Left kidney (tissue), 2 donors: Measurements from ENCODE around the gene ANKLE2. TPM values are rescaled to one million over a fixed set of nuclear protein-coding genes. Genes with fewer than 3 reads are reported as not detected.
A peak's percentile ranks its signal among the peaks of the same experiment; 100 is the strongest.
"Not testable (repeated sequence)": the region's sequence is repeated elsewhere in the genome, so short reads cannot be mapped to it uniquely, and the experiment has no call there.

ENCODE experiments used
- DNase-seq: peaks from one replicate; pipeline ENCODE4 v3.0.0-alpha.2; 2013
- polyA plus RNA-seq: library from polyadenylated mRNA; unstranded; fragments of 120-200 nt; gene quantifications from one replicate; pipeline ENCODE4 v1.2.1, GENCODE V29; 2013; ENCODE audit not compliant: insufficient read length

ANKLE2 gene
- polyA plus RNA-seq, 1 donor, result 89.8 TPM

DNA sequence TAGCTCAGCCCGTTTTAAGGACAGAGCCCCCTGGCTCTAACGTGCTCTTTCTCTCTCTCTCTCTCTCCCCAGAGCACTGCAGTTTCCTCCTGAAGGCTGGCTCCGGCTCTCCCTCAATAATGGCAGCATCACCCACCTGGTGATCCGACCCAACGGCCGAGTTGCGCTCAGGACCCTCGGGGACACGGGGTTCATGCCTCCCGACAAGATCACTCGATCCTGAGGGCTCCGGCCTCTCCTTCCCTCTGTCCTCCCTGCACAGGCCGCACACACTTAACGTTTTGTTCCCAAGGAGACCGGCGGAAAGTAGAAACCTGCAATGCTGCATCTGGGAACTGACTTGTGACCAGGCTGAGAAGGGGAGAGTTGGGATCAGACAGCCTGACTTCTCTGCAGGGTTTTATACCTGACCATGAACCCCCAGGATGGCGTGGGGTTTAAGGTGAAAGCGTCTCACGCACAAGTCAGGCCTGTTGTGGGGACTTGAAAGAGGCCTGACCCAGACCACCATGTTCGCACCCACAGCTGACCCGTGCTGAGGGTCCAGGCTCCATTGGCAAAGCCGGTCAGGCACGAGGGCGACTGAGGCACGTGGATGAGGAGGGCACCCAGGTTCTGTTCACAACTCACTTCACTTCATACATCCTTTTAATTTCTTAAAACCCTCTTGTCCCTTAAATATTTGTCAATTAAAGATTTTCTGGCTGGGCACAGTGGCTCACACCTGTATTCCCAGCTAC lies 40.9 kb downstream of the ANKLE2 start:
- DNase-seq, result no peak

DNA sequence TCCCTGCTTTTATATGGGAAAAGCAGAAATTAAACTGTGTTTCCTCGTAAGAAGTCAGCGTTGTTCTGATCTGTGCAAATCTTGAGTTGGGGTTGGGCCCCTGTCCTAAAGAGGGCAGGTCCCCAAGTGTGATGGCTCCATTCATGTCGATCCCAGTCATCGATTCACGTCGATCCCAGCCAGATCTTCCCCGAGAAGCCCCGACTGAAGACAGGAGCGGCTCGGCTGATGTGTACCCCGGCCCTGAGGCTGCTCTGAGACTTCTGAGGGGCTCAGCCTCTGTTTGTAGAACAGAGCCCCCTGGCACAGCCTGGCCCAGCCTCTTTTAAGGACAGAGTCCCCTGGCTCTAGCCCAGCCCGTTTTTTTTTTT lies 41.7 kb downstream of the ANKLE2 start:
- DNase-seq, result no peak

DNA sequence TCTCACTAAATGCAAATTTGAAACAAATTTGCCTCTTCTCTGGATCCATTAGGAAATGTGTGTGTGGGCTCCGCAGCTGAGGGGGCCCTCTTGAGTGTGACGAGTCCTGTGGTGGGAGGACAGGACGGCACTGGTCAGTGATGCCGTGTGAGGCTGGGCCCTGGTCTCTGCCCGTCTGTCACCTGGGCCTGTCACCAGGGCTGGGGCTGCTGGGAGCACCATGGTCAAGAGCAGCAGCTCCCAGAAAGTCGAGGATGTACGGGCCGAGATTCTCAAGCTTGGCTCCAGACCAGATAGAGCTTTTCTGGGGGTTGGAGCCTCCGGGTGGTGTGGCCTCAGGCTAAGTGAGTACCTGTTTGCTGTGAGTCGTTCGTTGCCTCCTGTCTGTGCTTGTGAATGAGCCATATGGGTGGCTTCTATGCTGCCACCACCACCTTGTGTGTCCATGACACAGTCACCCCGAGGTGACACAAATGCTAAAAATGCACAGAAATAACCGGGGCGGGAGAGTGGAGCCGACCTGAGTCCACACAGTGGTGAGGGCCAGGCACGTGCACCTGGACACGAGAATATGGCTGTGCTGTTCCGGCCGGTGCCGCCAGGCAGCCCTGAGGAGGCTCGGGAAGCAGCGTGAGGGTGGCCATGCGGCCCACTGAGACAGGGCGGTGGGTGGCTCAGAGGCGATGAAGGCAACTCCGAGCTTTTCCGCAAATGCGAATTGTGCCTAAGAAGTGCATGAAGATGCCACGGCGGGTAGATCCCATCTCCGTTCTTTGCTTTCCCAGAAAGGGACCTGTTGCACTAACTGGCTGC lies 42.3 kb downstream of the ANKLE2 start:
- DNase-seq, result no peak

DNA sequence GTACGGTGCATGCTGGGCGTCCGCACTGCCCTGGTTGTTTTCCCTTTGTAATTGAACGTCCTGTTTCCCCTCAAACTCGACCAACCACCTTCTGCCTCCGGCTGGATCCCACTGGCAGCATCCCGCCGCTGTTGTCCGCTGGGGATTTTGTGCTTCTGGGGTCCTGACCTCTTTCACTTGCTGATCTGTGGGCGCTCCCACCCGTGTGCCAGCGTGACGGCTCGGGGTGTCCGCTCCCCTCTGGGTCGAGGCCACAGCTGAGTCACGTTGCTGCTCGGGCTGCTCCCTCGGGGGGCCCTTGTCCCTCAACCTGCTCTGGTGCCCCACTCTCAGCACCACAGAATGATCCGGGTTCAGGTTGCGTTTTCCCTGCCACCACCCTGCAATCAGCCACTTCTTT lies 43.0 kb downstream of the ANKLE2 start:
- no peak for DNase-seq

DNA sequence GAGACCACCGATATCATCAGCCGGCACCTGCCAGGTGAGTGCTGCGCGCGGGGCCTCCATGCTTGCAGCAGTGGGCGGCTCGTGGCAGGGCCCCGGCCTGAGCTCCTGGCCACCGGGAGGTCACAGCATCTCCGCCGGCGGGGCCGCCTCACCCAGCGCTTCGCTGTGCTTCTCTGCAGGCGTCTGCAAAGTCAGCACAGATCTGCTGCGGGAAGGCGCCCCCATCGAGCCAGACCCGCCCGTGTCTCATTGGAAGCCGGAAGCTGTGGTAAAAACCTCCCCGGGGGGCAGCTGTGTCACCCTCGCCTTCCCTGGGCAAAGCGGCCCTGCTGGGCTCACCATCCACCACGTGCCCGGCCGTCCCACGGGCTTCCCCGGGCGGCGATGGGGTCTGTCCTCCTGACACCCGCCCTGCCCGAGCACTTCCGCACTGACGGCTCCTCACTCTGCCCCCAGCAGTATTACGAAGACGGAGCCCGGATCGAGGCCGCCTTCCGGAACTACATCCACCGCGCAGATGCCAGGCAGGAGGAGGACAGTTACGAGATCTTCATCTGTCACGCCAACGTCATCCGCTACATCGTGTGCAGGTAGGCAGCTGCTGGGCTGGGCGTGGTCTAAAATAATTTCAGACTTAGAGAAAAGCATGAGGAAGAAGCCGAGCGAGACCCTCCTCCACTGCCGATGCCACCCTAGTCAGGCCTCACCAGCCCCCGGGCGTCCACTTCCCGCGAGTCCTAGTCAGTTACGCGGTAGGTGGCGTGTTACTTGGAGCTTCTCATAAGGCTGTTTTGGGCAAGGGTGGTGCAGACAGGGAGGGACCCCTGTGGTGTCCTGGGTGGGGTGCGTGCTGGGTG lies 43.9 kb downstream of the ANKLE2 start:
- DNase-seq, result no peak

DNA sequence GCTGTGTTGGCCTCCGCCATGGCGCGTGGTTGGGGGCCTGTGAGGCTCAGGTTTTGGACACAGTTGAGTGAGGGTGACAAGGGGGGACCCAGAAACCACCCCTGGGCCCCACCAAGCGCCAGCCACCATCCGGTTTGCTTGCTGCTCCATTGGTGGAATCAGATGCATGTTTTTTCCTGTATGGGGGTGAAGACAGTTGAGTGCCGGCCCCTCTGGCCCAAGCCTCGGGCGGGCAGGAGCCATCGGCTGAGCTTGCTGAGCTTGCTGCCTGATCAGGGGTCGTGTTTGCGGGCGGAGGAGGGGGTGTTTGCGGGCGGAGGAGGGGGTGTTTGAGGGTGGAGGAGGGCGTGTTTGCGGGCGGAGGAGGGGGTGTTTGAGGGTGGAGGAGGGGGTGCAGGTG lies 44.6 kb downstream of the ANKLE2 start:
- no peak for DNase-seq

DNA sequence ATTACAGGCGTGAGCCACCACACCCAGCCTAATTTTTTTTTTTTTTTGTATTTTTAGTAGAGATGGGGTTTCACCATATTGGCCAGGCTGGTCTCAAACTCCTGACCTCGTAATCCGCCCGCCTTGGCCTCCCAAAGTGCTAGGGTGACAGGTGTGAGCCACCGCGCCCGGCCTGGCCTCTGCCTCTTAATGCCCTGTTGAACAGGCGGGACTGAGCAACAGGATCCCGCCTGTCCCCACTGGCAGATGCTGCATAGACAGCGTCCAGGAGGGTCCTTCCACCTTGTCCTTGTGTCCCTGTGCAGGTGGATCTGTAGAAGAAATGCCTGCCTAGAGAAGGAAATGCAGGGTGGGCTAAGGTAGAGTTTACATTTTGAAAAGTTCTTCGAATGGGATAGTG lies 45.3 kb downstream of the ANKLE2 start:
- DNase-seq, result no peak

DNA sequence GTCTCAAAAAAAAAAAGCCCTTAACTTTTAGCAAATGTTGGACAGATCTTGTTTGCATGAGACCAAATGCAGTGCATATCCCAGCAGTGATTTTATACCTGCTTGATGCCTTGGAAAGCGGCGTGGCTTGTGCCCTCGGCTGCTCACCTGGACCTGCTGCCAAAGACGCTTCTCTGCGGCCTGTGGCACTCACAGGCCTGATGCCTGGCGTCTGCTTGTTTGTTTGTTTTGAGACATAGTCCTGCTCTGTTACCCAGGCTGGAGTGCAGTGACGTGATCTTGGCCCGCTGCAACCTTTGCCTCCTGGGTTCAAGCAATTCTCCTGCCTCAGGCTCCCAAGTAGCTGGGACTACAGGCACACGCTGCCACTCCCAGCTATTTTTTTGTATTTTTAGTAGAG lies 45.8 kb downstream of the ANKLE2 start:
- no peak for DNase-seq

DNA sequence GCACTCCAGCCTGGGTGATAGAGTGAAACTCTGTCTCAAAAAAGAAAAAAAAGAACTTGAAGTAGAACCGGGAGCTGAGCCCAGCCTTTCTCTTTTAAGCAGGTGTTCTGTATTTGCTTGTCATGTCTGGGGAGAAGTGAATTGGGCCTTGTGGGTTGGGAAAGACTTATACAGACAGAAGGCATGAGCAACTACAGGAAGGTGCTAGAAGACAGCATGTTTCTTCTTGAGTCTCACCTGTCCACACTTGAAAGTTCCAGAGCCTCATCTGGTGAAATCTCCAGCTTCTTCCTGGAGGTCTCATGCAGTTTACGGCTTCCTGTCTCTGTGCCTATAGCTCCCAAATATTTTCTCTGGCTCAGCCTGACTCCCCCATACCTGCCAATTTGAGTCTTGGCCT lies 48.5 kb downstream of the ANKLE2 start:
- DNase-seq, result no peak

DNA sequence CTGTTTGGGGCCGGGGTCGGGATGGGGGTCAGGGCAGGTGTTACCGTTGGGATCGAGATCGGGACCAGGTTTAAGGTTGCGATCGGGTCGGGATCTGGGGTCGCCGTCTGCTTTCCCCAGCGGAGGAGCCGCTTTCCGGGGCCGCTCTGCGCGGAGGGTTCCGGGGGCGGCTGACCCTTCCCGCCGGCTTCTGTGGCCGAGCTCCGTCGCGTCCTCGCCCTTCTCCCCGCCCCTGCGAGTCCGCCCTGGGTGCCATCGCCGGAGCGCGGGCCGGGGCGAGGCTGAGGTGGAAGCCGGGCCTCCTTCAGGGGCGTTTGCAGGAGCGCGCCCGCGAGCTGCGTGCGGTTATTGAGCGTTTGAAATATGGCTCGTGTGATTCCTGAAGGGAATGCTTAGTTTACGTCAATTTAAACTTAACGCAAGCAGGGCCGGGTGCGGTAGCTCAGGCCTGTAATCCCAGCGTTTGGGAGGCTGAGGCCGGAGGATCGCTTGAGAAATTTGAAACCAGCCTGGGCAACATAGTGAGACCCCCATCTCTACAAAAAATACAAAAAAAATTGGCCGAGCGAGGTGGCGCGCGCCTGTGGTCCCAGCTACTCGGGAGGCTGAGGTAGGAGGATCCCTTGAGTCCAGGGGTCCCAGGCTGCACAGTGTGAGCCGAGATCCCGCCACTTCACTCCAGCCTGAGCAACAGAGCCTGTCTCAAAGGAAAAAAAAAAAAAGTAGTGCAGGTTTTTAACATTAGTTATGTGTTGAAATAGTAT lies 50.4 kb downstream of the ANKLE2 start:
- no peak for DNase-seq

DNA sequence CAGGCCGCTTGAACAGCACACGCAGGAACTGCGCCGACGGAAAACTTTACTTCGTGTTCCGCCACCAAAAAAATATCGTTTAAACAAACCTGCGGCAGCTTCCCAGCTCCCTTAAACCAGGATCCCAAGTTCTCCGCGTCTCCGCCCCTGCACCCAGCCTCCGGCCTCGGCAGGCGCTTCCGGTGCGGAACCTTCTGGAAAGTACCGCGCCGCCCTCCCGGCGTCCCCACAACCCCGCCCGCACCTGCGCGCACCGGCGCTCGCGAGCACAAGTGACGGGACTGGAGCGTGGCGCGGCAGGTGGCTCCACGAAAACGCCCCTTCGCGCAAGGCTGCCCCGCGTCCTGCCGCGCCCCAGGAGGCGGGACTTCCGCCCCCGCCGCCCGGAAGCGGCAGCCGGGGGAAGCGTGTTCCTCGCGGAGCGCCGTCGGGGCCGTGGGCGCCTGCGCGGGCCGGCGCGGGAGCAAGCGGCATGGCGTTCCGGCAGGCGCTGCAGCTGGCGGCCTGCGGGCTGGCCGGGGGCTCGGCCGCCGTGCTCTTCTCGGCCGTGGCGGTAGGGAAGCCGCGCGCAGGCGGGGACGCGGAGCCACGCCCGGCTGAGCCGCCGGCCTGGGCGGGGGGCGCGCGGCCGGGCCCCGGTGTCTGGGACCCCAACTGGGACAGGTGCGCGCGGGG lies 51.1 kb downstream of the ANKLE2 start, which contains the start of gene PGAM5:
Gene PGAM5 (plus strand): TSS at position 438 of the 675 bp plus-strand sequence. CDS start 35 bp downstream, at position 473.
- DNase-seq, result peak; percentile 77

DNA sequence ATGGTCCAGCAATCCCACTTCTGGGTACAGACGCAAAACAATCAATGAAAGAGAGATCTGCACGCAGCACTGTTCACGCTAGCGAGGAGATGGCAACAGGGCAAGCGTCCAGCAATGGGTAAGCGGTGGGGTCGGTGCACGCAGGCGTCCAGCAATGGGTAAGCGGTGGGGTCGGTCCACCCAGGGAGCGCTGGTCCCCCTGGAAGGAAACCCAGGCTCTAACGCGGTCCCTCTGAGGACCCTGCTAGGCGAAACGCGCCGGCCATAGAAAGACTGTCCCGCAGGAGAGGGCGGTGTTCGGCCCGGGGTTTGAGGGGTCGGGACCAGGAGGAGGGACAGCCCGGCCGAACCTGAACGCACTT lies 51.6 kb downstream of the ANKLE2 start:
- no peak for DNase-seq

DNA sequence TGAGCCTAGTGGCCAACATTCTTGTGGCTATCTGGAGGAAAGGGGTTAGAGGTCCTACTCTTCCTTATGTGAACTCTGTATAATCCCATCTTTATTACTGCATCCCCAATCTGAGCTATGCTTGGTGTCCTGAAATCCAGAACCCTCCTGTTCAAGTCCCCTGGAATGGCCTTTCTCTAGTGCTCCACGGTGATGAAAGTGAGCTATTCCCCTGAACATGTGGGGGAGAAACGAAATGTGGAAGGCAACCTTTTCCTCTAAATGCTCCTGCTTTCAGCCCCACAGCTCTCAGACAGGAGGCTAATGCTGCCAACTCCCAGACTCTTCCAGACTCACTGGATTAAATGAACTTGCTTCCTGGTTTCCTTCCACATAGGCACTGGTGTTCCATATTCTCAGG lies 53.5 kb downstream of the ANKLE2 start:
- no peak for DNase-seq

DNA sequence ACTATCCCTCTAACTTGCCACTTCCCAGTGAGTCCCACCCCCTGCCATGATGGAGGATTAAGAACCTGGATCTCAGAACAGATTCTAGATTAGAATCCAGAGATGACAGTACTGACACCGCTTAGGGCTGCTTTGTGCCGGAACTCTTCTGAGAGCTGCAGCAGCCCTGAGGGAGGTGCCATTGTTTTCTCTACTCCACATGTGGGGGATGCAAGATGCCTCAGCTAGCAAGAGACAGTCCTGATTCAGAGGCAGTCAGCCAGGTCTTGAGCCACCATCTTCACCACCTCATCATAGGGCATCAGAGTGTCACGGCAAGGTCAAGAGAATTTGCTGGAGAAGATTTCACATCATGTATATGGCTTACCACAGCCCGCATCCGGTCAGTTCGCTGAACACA lies 54.4 kb downstream of the ANKLE2 start:
- DNase-seq, result no peak

DNA sequence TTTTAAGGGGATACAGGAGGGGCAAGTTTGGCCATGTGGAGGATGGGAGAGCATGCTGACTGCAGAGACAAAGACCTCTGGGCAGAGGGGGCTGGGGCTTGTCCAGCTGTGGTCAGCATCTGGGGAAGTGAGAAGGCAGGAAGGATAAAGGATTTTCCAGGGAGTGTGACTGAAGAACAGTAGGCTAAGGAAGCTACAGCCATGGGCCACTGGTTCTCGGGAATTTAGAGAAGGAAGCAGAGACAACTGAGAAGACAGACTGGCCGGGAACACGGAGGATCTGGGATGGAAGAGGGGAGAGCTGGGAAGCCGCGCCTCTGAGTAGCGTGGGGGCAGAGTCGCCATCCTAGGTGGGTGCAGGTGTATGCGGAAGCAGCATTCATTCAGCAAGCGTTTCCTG lies 58.0 kb downstream of the ANKLE2 start:
- DNase-seq, result no peak

DNA sequence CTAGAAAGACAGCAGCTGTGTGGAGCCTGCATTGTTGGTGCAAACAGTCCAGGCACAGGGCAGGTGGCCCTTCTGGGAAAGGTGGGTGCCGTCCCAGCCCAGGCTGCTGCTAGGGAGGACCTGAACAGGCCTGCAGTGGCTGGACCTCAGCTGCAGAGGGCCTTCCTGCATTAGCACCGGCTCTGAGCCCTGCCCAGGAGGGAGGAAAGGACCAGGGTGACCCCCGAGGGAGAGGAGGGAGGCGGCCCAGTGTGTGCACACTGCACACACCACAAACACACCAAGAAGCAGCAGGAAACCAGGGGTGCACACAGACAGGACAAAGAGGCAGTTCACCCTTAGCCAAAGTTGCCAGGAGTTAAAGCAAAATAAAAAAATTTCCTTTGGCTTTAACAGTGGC lies 59.0 kb downstream of the ANKLE2 start:
- DNase-seq, result no peak

DNA sequence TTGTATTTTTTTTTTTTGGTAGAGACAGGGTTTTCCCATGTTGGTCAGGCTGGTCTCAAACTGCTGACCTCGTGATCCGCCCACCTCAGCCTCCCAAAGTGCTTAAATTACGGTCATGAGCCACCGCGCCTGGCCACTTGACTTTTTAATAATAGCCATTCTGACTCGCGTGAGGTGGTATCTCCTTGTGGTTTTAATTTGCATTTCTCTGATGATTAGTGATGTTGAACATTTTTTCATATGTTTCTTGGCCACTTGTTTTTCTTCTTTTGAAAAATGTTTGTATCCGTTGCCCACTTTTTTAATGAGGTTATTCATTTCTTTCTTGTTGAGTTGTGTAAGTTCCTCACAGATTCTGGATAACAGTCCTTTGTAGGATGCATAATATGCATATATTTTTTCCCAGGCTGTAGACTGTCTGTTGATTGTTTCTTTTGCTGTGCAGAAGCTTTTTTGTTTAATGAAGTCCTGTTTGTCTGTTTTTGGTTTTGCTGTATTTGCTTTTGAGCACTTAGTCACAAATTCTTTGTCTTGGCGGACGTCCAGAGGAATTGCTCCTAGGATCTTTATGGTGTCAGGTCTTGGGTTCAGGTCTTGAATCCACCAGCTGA lies 61.3 kb downstream of the ANKLE2 start:
- DNase-seq, result no peak

DNA sequence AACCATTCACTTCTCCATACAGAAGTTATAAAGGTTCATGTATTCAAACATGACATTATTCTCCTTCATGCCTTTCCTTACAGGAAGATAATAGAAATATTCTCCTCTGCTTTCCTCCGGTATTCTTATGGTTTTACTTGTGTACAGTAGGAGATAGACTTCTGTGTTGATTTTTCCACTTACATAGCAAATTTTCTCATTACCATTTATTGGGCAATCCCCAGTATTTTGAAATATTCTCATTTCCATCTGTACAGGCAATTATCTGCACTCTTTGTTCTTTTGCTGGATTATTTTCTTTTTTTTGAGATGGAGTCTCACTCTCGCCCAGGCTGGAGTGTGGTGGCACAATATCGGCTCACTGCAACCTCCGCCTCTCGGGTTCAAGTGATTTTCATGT lies 63.3 kb downstream of the ANKLE2 start:
- DNase-seq, result no peak

DNA sequence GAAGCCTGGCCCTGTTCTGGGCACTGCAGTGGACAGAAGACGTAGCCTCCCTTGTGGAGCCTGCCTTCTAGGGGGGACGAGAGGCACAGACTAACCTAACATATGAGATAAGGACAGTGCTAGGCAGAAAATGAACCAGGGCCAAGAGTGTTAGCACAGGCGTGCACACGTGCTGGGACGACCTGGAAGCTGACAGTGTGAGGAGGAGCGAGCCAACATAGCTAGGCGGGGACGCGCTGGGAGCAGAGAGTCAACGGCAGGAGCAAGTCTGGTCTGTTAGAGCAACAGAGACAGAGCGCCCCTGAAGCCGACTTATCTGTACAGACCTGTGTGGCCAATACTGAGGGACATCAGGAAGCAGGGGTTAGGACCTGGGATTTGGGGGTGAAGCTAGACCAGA lies 66.2 kb downstream of the ANKLE2 start:
- no peak for DNase-seq

DNA sequence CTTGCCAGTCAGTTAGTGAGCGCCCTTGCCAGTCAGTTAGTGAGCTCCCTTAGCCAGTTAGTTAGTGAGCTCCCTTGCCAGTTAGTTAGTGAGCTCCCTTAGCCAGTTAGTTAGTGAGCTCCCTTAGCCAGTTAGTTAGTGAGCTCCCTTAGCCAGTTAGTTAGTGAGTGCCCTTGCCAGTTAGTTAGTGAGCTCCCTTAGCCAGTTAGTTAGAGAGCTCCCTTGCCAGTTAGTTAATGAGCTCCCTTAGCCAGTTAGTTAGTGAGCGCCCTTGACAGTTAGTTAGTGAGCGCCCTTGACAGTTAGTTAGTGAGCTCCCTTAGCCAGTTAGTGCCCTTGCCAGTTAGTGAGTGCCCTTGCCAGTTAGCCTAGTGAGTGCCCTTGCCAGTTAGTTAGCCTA lies 66.7 kb downstream of the ANKLE2 start:
- not testable (repeated sequence) for DNase-seq

DNA sequence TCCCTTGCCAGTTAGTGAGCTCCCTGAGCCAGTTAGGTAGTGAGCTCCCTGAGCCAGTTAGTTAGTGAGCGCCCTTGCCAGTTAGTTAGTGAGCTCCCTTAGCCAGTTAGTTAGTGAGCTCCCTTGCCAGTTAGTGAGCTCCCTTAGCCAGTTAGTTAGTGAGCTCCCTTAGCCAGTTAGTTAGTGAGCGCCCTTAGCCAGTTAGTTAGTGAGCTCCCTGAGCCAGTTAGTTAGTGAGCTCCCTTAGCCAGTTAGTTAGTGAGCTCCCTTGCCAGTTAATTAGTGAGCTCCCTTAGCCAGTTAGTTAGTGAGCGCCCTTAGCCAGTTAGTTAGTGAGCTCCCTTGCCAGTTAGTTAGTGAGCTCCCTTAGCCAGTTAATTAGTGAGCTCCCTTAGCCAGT lies 69.6 kb downstream of the ANKLE2 start:
- not testable (repeated sequence) for DNase-seq
